ENCODE results near the gene SLAMF9.

The SLAMF9 gene

GRCh38 chr1:159943908-159944622 lies 10.0 kb downstream of the SLAMF9 start:
- no peak for DNase-seq (ENCODE audit: low read depth in 2 of 2)
- TF ChIP-seq, protein P1, sequence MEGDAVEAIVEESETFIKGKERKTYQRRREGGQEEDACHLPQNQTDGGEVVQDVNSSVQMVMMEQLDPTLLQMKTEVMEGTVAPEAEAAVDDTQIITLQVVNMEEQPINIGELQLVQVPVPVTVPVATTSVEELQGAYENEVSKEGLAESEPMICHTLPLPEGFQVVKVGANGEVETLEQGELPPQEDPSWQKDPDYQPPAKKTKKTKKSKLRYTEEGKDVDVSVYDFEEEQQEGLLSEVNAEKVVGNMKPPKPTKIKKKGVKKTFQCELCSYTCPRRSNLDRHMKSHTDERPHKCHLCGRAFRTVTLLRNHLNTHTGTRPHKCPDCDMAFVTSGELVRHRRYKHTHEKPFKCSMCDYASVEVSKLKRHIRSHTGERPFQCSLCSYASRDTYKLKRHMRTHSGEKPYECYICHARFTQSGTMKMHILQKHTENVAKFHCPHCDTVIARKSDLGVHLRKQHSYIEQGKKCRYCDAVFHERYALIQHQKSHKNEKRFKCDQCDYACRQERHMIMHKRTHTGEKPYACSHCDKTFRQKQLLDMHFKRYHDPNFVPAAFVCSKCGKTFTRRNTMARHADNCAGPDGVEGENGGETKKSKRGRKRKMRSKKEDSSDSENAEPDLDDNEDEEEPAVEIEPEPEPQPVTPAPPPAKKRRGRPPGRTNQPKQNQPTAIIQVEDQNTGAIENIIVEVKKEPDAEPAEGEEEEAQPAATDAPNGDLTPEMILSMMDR (IDR thresholded peaks at IDR 0.05; ENCODE audit: low read depth, low read length) = no peak
- no peak overlapping the region for H3K4me3 ChIP-seq (replicated peaks in 1 of 2; ENCODE audit: low read depth in 2 of 2, low read length in 2 of 2)

DNA sequence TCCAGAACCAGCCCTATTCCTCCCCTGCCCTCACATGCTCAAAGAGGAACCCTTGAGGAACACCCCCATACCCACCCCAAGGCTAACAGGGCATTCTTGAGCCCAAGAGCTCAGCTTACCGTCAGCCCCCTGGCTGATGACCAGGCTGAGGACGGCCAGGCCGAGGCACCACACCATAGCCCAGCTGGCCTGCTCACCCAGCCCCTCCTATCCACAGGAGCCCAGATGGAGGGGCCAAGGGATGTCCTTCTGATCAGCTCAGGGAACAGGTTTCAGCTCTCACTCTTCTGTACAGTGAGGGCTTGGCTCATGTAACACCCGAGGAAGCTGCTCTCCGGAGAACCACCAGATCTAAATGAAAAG lies 10.8 kb downstream of the SLAMF9 start:
- no peak for DNase-seq (ENCODE audit: low read depth in 2 of 2)
- H3K4me3 ChIP-seq (replicated peaks in 1 of 2; ENCODE audit: low read depth in 2 of 2, low read length in 2 of 2) = no peak overlapping the region
- TF ChIP-seq, protein P1 (IDR thresholded peaks at IDR 0.05; ENCODE audit: low read depth, low read length) = no peak

- TF ChIP-seq, protein P1 (IDR thresholded peaks at IDR 0.05; ENCODE audit: low read depth, low read length) = no peak
- no peak overlapping the region for H3K4me3 ChIP-seq (replicated peaks in 1 of 2; ENCODE audit: low read depth in 2 of 2, low read length in 2 of 2)
- DNase-seq (ENCODE audit: low read depth in 2 of 2) = no peak
These were observed 11.3 kb downstream of the SLAMF9 start for GRCh38 chr1:159942632-159943277.

DNA sequence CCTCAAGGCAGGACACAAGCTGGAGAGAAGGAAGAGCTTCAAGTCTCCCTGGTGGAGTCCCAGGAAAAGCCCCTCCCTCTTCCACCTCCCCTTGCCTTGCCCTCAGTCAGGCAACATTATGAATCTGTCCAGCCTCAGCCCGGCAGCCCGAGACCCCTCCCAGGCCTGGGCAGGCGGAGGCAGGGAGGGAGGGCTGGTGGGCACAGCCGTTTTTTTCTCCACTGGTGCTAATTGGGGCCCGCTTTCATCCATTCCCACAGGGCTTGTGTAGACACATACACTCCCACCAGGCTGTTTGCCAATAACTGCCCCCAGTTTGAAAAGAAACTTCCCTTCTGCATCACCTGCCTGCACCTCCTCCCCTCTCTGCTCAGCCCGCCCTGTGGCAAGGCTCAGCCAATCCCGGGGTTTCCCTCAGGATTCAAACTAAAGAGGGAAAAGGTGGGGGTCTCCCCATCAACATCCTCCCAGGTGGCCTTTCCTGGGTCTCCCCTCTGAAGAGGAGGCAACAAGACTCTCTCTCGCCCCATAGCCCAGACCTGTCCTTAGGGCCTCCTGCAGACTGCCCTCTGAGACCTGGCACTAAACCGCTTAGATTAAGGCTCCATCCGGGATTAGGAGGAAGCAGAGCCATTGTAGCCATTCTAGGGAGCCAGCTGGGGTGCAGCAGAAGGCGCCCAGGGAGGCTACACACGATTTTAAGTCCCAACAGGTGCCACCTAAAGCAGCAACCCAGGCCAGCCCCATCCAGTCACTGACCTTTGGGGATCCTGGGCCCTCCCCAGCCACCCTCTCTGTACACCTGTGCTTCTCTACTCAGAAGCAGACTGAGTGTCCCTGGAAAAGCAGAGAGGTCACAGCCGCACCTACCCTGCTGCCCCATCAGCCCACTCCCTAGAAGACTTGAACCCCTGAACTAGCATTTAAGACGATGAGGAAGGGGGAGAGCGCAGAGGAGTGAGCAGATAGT lies 12.2 kb downstream of the SLAMF9 start:
- no peak overlapping the region for H3K4me3 ChIP-seq (replicated peaks in 1 of 2; ENCODE audit: low read depth in 2 of 2, low read length in 2 of 2)
- DNase-seq (ENCODE audit: low read depth in 2 of 2) = no peak
- TF ChIP-seq, protein P1 (IDR thresholded peaks at IDR 0.05; ENCODE audit: low read depth, low read length) = no peak

- no peak for DNase-seq (ENCODE audit: low read depth in 2 of 2)
- TF ChIP-seq, protein P1 (IDR thresholded peaks at IDR 0.05; ENCODE audit: low read depth, low read length) = no peak
- H3K4me3 ChIP-seq (replicated peaks in 1 of 2; ENCODE audit: low read depth in 2 of 2, low read length in 2 of 2) = no peak overlapping the region
These were observed 12.9 kb downstream of the SLAMF9 start for GRCh38 chr1:159941141-159941540.

- H3K4me3 ChIP-seq (replicated peaks in 1 of 2; ENCODE audit: low read depth in 2 of 2, low read length in 2 of 2) = no peak overlapping the region
- no peak for DNase-seq (ENCODE audit: low read depth in 2 of 2)
- TF ChIP-seq, protein P1 (IDR thresholded peaks at IDR 0.05; ENCODE audit: low read depth, low read length) = no peak
These were observed 13.9 kb downstream of the SLAMF9 start for GRCh38 chr1:159940006-159940620.
